ENCODE results near the gene PLGRKT.

DNA sequence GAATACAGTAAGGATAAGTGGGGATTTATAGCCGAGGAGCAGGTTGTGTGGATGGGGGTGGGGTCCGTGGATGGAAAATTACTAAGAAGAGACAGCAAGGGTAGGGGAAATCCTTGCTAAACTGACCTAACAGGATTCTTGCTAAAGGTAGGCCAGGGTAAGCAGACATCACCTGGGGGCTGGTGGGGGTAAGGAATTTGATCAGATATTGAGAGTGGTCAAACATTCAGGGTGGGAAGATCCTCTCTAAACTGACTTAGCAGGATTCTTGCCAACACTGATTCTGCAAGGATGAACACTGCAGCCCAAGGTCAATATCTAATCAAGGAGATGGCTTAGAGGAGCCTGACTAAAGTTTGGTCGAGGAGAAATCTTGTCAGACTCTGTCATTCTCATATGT, 2.7 kb upstream of the PLGRKT start:
- TF ChIP-seq, protein P1, sequence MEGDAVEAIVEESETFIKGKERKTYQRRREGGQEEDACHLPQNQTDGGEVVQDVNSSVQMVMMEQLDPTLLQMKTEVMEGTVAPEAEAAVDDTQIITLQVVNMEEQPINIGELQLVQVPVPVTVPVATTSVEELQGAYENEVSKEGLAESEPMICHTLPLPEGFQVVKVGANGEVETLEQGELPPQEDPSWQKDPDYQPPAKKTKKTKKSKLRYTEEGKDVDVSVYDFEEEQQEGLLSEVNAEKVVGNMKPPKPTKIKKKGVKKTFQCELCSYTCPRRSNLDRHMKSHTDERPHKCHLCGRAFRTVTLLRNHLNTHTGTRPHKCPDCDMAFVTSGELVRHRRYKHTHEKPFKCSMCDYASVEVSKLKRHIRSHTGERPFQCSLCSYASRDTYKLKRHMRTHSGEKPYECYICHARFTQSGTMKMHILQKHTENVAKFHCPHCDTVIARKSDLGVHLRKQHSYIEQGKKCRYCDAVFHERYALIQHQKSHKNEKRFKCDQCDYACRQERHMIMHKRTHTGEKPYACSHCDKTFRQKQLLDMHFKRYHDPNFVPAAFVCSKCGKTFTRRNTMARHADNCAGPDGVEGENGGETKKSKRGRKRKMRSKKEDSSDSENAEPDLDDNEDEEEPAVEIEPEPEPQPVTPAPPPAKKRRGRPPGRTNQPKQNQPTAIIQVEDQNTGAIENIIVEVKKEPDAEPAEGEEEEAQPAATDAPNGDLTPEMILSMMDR (IDR thresholded peaks at IDR 0.05) = no peak
- TF ChIP-seq POLR2A (IDR thresholded peaks at IDR 0.05) (no peak), EP300 (IDR thresholded peaks at IDR 0.05) (no peak)
